ENCODE measurements around the gene GDF10. TPM values are rescaled to one million over a fixed set of nuclear protein-coding genes. Genes with fewer than 3 reads are reported as not detected.

The GDF10 gene
- total and polyA plus RNA-seq, 9 of the 15 experiments (the other 6 are each of a cell fraction or from before 2014, with no cell fraction given), result 0.03 to 0.20 (median 0.11) TPM; not detected in 6

GRCh38 chr10:47359626-47360418 lies 59.8 kb downstream of the GDF10 start (continued):
- TF ChIP-seq ATF2 (CRISPR knock-in tag; IDR thresholded peaks at IDR 0.05) (no peak), MITF (IDR thresholded peaks at IDR 0.05) (no peak), FIP1L1 (IDR thresholded peaks at IDR 0.05; ENCODE audit: low read depth, low read length, poor library complexity, severe bottlenecking) (no peak), ZNF780A (CRISPR knock-in tag; IDR thresholded peaks at IDR 0.05) (no peak), NFRKB (IDR thresholded peaks at IDR 0.05; ENCODE audit: low read depth) (no peak), KLF6 (CRISPR knock-in tag; IDR thresholded peaks at IDR 0.05; ENCODE audit: borderline replicate concordance) (no peak), ZNF449 (CRISPR knock-in tag; IDR thresholded peaks at IDR 0.05) (no peak), TAL1 (IDR thresholded peaks at IDR 0.05) (no peak), ZNF124 (CRISPR knock-in tag; IDR thresholded peaks at IDR 0.05) (no peak), TARDBP (IDR thresholded peaks at IDR 0.05) (no peak)

Data from K562 (cell line).